SH-SY5Y (cell line): ENCODE measurements around the gene TLR5.

Experiments
- GATA2 ChIP-seq: IDR thresholded peaks from 2 replicates; pipeline ENCODE4 v1.6.1; 2011; ENCODE audit warnings: mild to moderate bottlenecking, low read depth, low read length
- GATA3 ChIP-seq: IDR thresholded peaks from 2 replicates; pipeline ENCODE4 v1.6.1; 2011; ENCODE audit warnings: low read depth, mild to moderate bottlenecking, low read length, moderate library complexity

DNA sequence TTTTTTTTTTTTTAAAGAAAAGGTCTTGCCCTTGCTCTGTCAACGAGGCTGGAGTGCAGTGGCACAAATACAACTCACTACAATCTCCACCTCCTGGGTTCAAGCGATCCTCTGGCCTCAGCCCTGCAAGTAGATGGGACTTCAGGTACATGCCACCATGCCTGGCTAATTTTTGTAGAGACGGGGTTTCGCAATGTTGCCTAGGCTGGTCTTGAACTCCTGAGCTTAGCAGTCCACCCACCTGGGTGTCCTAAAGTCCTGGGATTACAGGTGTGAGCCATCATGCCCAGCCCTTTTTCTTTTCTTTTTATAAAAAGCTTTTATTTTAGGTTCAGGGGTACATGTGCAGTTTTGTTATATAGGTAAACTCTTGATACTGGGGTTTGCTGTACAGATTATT lies 47.2 kb downstream of the TLR5 start:
- no peak for TF ChIP-seq GATA3
- no peak for TF ChIP-seq GATA2
